Esophagus muscularis mucosa (tissue), 4 donors: Measurements from ENCODE around the gene COBL.

Experiments used
- EP300 ChIP-seq: sonication (generic); formaldehyde crosslinking; IDR thresholded peaks from one replicate; pipeline ENCODE4 v1.6.1; 2017; ENCODE audit warnings: antibody characterized with exemption
- POLR2A ChIP-seq: fragments of 450-650 bp; IDR thresholded peaks from one replicate; pipeline ENCODE4 v1.6.1; 2017; ENCODE audit warnings: antibody characterized with exemption, moderate library complexity, mild to moderate bottlenecking, low read depth
- POLR2AphosphoS5 ChIP-seq, 2 donors: sonication (generic); formaldehyde crosslinking; IDR thresholded peaks; one replicate each; pipeline ENCODE4 v1.6.1; 2017; ENCODE audit warnings: antibody characterized with exemption in 2 of 2
- TF ChIP-seq, protein P1 (sequence below), 3 experiments: fragments of 200-600 bp in 2 of 3; fragments of 450-650 bp in 1 of 3; sonication (generic) in 2 of 3; IDR thresholded peaks; one replicate each; pipeline ENCODE4 v1.5.1; 2017 to 2019; ENCODE audit warnings: antibody characterized with exemption in 3 of 3, mild to moderate bottlenecking in 2 of 3, moderate library complexity in 1 of 3

DNA sequence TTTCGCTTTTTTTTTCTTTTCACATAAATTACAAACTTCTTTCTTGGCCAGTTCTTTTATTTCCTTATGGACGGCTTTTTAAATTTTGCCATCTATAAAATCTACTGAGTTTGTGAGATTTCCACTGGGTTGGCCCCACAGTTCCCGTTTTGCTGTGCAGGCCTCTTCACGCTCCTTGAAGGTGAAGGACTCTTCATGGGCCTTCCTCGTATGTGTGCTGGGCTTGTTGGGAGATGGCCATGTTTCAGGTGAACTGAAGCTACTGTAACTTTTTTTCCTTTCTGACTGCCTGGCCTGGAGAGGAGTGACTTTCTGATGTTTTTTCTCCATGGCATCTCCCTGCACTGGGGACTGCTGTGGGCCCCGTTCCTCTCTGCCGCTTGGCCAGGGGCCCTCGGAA is 262.4 kb downstream of the COBL start:
- TF ChIP-seq, protein P1, sequence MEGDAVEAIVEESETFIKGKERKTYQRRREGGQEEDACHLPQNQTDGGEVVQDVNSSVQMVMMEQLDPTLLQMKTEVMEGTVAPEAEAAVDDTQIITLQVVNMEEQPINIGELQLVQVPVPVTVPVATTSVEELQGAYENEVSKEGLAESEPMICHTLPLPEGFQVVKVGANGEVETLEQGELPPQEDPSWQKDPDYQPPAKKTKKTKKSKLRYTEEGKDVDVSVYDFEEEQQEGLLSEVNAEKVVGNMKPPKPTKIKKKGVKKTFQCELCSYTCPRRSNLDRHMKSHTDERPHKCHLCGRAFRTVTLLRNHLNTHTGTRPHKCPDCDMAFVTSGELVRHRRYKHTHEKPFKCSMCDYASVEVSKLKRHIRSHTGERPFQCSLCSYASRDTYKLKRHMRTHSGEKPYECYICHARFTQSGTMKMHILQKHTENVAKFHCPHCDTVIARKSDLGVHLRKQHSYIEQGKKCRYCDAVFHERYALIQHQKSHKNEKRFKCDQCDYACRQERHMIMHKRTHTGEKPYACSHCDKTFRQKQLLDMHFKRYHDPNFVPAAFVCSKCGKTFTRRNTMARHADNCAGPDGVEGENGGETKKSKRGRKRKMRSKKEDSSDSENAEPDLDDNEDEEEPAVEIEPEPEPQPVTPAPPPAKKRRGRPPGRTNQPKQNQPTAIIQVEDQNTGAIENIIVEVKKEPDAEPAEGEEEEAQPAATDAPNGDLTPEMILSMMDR (IDR thresholded peaks at IDR 0.05): no peak
- TF ChIP-seq POLR2AphosphoS5 (IDR thresholded peaks at IDR 0.05) (no peak), POLR2A (no peak), EP300 (no peak)
